Measurements from ENCODE around the gene AADACL4. TPM values are rescaled to one million over a fixed set of nuclear protein-coding genes. Genes with fewer than 3 reads are reported as not detected.

The AADACL4 gene
- total and polyA plus RNA-seq, 3 experiments from 2014 or later, result not detected

DNA sequence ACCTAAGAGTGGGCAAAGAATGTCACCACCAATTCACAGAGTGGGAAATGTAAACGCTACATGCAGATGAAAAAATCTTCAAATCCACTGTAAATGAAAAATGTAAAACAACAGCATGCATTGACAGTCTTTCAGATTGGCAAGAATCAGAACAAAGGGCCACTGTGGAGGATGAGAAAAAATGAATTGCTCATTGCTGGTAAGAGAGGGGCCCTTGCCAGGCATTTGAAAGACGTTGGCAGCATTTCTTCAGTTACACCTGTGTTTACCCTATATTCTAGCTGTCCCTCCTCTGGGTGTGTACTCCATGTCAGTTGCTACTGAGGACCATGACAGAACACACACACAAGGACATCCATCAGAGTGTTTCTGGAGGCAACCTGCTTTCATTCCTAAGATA, 46.3 kb downstream of the AADACL4 start:
- no peaks in the 10 kb centered on the region for H3K4me1 Mint-ChIP-seq
- H3K27ac ChIP-seq (ENCODE audit: low read depth, low read length), result no peak overlapping the region
- no peak for DNase-seq
- H3K4me3 ChIP-seq (ENCODE audit: low read length), result no peak overlapping the region
- no peaks in the 10 kb centered on the region for H3K4me1 ChIP-seq (ENCODE audit: insufficient read depth, low read length)
- no peaks in the 10 kb centered on the region for H3K9me3 ChIP-seq (ENCODE audit: low read length)
- POLR2A ChIA-PET, result no interaction called here
- H3K36me3 ChIP-seq (ENCODE audit: insufficient read depth, low read length), result no peaks in the 10 kb centered on the region
- H3K36me3 Mint-ChIP-seq, result no peaks in the 10 kb centered on the region
- CTCF ChIA-PET, result no interaction called here
- no peak overlapping the region for H3K4me3 Mint-ChIP-seq
- H3K27me3 Mint-ChIP-seq, result peaks cover 13 to 25% of the 10 kb centered on the region in 2 donors
- peaks cover 7% of the 10 kb centered on the region for H3K27me3 ChIP-seq (ENCODE audit: insufficient read depth, low read length, poor library complexity, severe bottlenecking)
- no peak overlapping the region for H3K27ac Mint-ChIP-seq
- H3K9me3 Mint-ChIP-seq, result no peaks in the 10 kb centered on the region

DNA sequence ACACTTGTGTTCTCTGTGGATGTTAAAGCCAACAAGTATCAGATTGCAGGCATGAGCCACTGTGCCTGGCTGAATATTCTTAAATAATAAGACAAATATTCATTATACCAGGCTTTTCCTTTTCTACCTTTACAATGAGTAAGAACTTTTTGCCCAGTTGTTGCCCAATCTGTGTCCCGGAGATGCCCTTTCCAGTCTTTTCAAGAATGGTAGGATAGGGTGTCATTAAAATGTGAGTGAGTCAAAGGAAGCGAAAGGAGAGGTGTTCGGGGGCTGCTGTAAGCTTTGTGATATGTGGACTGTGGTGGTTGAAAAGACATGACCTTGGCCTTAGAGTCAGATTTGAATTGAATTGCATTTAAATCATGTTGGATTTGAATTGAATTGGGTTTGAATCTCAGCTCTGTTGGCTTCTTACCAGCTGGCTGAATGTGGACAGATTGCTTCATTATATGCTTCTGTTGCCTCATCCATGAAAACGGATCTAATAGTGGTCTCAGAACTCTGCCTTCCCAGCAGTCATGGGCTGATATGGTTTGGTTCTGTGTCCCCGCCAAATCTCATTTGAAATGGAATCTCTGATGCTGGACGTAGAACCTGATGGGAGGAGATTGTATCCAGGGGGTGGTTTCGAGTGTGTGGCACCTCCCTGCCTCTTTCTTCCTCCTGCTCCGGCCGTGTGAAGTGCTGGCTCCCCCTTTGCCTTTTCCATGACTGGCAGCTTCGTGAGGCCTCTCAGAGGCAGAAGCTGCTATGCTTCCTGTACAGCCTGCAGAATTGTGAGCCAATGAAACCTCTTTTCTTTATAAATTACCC, 49.3 kb downstream of the AADACL4 start:
- H3K9me3 Mint-ChIP-seq, result no peaks in the 10 kb centered on the region
- no peaks in the 10 kb centered on the region for H3K36me3 Mint-ChIP-seq

DNA sequence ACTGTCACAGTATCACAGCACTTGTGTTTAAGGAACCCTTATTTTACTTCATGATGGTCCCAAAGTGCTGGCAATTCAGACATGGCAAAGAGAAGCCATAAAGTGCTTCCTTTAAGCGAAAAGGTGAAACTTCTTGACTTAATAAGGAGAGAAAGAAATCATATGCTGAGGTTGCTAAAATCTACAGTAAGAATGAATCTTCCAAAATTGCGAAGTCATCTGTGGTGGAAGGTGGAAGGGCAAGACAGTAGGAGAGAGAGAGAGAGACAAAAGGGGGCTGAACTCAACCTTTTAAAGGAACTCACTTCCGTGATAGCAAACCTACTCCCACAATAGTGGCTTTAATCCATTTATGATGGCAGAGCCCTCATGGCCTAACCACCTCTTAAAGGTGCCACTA, 52.8 kb downstream of the AADACL4 start:
- no peaks in the 10 kb centered on the region for H3K27me3 ChIP-seq (ENCODE audit: insufficient read depth, low read length, poor library complexity, severe bottlenecking)
- CTCF ChIA-PET, result no interaction called here
- H3K36me3 Mint-ChIP-seq, result peaks cover 0 to 6% (median 0%) of the 10 kb centered on the region in 3 donors
- H3K9me3 Mint-ChIP-seq, result peaks cover 2 to 6% (median 4%) of the 10 kb centered on the region in 5 donors
- no peak for DNase-seq
- no peak overlapping the region for H3K27ac ChIP-seq (ENCODE audit: low read depth, low read length)
- no peaks in the 10 kb centered on the region for H3K9me3 ChIP-seq (ENCODE audit: low read length)
- peaks cover 7 to 44% of the 10 kb centered on the region in 2 donors for H3K27me3 Mint-ChIP-seq
- H3K4me1 Mint-ChIP-seq, result no peaks in the 10 kb centered on the region
- H3K36me3 ChIP-seq (ENCODE audit: insufficient read depth, low read length), result no peaks in the 10 kb centered on the region
- H3K27ac Mint-ChIP-seq, result no peak overlapping the region
- no peak overlapping the region for H3K4me3 ChIP-seq (ENCODE audit: low read length)
- no peaks in the 10 kb centered on the region for H3K4me1 ChIP-seq (ENCODE audit: insufficient read depth, low read length)
- H3K4me3 Mint-ChIP-seq, result no peak overlapping the region
- POLR2A ChIA-PET, result no interaction called here

More for the DNA sequence above, 49.3 kb downstream of the AADACL4 start:
- H3K27ac ChIP-seq (ENCODE audit: low read depth, low read length), result no peak overlapping the region
- ChIA-PET CTCF (no interaction called here), POLR2A (no interaction called here)
- H3K27me3 Mint-ChIP-seq, result peaks cover 10 to 28% of the 10 kb centered on the region in 2 donors
- no peaks in the 10 kb centered on the region for H3K4me1 ChIP-seq (ENCODE audit: insufficient read depth, low read length)
- H3K4me3 ChIP-seq (ENCODE audit: low read length), result no peak overlapping the region
- DNase-seq, result no peak
- no peaks in the 10 kb centered on the region for H3K4me1 Mint-ChIP-seq
- H3K9me3 ChIP-seq (ENCODE audit: low read length), result no peaks in the 10 kb centered on the region
- H3K4me3 Mint-ChIP-seq, result no peak overlapping the region
- H3K27me3 ChIP-seq (ENCODE audit: insufficient read depth, low read length, poor library complexity, severe bottlenecking), result no peaks in the 10 kb centered on the region
- H3K27ac Mint-ChIP-seq, result no peak overlapping the region
- H3K36me3 ChIP-seq (ENCODE audit: insufficient read depth, low read length), result no peaks in the 10 kb centered on the region

DNA sequence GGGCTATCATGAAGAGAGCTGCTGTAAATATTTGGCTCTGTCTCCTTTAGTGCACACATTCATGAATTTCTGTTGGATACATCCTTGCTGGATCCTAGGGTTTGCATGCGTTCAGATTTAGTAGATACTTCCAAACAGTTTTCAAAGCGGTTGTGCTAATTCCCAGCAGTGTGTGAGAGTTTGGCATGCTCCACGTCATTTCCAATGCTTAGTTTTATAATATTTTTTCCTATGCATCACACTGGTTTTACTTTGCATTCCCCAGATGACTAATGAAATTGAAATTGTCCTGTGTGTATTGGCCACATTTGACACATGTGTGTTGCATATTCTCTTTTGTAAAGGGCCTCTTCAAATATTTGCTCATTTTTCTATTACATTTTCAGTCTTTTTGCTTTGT, 53.5 kb downstream of the AADACL4 start:
- Histone ChIP-seq H3K9me3 (ENCODE audit: low read length) (no peaks in the 10 kb centered on the region), H3K27ac (ENCODE audit: low read depth, low read length) (no peak overlapping the region), H3K36me3 (ENCODE audit: insufficient read depth, low read length) (no peaks in the 10 kb centered on the region), H3K27me3 (ENCODE audit: insufficient read depth, low read length, poor library complexity, severe bottlenecking) (no peaks in the 10 kb centered on the region), H3K4me1 (ENCODE audit: insufficient read depth, low read length) (no peaks in the 10 kb centered on the region), H3K4me3 (ENCODE audit: low read length) (no peak overlapping the region)
- CTCF ChIA-PET, result no interaction called here
- H3K27me3 Mint-ChIP-seq, result peaks cover 7 to 40% of the 10 kb centered on the region in 2 donors
- H3K4me3 Mint-ChIP-seq, result no peak overlapping the region
- peaks cover 0 to 6% (median 0%) of the 10 kb centered on the region in 3 donors for H3K36me3 Mint-ChIP-seq
- no peaks in the 10 kb centered on the region for H3K4me1 Mint-ChIP-seq
- no peak for DNase-seq
- peaks cover 2 to 6% (median 4%) of the 10 kb centered on the region in 5 donors for H3K9me3 Mint-ChIP-seq
- no peak overlapping the region for H3K27ac Mint-ChIP-seq
- POLR2A ChIA-PET, result no interaction called here

DNA sequence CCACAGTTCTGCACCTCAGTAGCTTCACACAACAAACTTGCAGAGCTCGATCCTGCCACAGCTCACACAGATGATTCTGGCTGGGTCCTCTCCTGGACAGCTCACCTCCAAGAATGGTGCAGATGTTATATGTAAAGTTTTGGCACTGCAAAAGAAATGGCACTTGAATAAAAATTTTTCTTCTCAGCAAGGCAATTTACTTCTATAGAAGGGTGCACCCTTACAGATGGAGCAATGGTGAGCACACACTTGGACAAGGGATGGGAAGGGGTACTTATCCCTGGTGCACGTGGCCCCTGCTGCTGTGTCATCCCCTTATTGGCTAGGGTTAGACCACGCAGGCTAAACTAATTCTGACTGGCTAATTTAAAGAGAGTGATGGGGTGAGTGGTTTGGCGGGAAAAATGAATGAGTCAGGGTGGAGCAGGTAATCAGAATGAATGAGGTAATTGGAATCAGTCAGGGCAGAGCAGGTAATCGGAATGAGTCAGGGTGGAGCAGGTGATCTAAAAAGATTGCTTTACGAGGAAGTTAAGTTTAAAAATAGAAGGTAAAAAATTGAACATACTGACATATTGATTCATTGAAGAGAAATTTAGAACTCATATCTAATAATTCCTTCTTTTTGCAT, 60.1 kb downstream of the AADACL4 start:
- Histone ChIP-seq H3K4me1 (ENCODE audit: insufficient read depth, low read length) (no peaks in the 10 kb centered on the region), H3K4me3 (ENCODE audit: low read length) (no peak overlapping the region), H3K27ac (ENCODE audit: low read depth, low read length) (no peak overlapping the region), H3K27me3 (ENCODE audit: insufficient read depth, low read length, poor library complexity, severe bottlenecking) (no peaks in the 10 kb centered on the region), H3K9me3 (ENCODE audit: low read length) (no peaks in the 10 kb centered on the region), H3K36me3 (ENCODE audit: insufficient read depth, low read length) (no peaks in the 10 kb centered on the region)
- Mint-ChIP-seq H3K4me1 (no peaks in the 10 kb centered on the region), H3K27me3 (peaks cover 14 to 48% of the 10 kb centered on the region in 2 donors), H3K36me3 (peaks cover 0 to 10% (median 0%) of the 10 kb centered on the region in 3 donors), H3K4me3 (no peak overlapping the region), H3K9me3 (peaks cover 23 to 28% (median 27%) of the 10 kb centered on the region in 5 donors), H3K27ac (no peak overlapping the region)
- ChIA-PET CTCF (no interaction called here), POLR2A (no interaction called here)
- no peak for DNase-seq

DNA sequence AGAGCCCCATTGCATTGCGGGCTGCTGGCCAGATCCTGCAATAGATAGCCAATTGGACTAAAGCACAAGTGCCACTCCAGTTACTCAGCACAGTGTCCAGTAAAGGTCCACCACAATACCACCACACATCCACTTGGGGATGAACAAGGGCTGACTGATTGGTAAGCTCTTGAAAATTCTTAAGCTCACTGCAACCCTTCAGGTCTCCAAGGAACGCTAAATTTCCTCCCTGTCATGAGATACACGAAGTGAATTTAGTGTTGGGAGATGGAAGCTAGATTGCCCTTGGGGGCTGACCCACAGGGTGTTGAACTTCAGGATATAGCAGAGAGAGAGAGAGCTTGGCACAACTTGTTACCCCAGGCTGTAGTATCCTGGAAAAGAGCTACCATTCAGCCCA, 62.2 kb downstream of the AADACL4 start:
- Histone ChIP-seq H3K27ac (ENCODE audit: low read depth, low read length) (no peak overlapping the region), H3K4me1 (ENCODE audit: insufficient read depth, low read length) (no peaks in the 10 kb centered on the region), H3K27me3 (ENCODE audit: insufficient read depth, low read length, poor library complexity, severe bottlenecking) (no peaks in the 10 kb centered on the region), H3K4me3 (ENCODE audit: low read length) (no peak overlapping the region), H3K36me3 (ENCODE audit: insufficient read depth, low read length) (no peaks in the 10 kb centered on the region), H3K9me3 (ENCODE audit: low read length) (no peaks in the 10 kb centered on the region)
- H3K9me3 Mint-ChIP-seq, result peaks cover 19 to 28% (median 24%) of the 10 kb centered on the region in 5 donors
- peaks cover 0 to 9% (median 0%) of the 10 kb centered on the region in 3 donors for H3K36me3 Mint-ChIP-seq
- H3K4me3 Mint-ChIP-seq, result no peak overlapping the region
- H3K27me3 Mint-ChIP-seq, result peaks cover 12 to 35% of the 10 kb centered on the region in 2 donors
- POLR2A ChIA-PET, result no interaction called here
- H3K4me1 Mint-ChIP-seq, result no peaks in the 10 kb centered on the region
- no peak for DNase-seq
- CTCF ChIA-PET, result no interaction called here
- H3K27ac Mint-ChIP-seq, result no peak overlapping the region

DNA sequence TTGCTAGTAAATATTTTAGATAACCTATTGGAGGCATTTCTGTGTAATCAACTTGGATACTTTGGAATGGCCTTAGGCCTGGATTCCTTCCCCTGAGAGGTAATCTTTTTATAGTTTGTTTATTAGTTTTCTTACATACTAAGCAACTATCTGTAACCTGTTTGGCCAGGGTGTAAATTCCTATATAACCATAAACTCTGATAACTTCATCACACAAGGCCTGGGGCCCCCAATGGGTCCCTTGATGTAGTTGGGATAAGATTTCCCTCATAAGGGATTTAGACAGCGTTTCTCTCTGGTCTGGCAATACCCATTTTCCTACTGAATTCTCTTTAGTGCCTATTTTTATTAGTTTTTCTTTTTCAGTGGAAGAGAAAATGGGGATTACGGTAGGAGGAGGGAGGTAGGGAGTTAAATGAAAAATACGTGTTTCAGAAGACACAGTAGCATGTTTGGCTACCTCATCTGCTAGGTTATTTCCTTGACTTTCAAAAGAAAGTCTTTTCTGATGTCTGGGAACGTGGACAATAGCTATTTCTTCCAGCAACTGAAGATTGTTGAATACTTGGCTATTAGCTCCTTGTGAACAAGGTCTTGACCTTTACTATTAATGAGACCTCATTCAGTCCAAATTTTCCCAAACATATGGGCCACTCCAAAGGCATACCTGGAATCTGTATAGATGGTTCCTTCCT, 64.7 kb downstream of the AADACL4 start:
- Mint-ChIP-seq H3K9me3 (peaks cover 8 to 16% (median 14%) of the 10 kb centered on the region in 5 donors), H3K4me3 (no peak overlapping the region), H3K36me3 (no peaks in the 10 kb centered on the region), H3K27ac (no peak overlapping the region), H3K4me1 (no peaks in the 10 kb centered on the region), H3K27me3 (peaks cover 15 to 49% of the 10 kb centered on the region in 2 donors)
- H3K4me1 ChIP-seq (ENCODE audit: insufficient read depth, low read length), result no peaks in the 10 kb centered on the region
- ChIA-PET CTCF (no interaction called here), POLR2A (no interaction called here)
- no peaks in the 10 kb centered on the region for H3K36me3 ChIP-seq (ENCODE audit: insufficient read depth, low read length)
- H3K4me3 ChIP-seq (ENCODE audit: low read length), result no peak overlapping the region
- H3K9me3 ChIP-seq (ENCODE audit: low read length), result no peaks in the 10 kb centered on the region
- no peaks in the 10 kb centered on the region for H3K27me3 ChIP-seq (ENCODE audit: insufficient read depth, low read length, poor library complexity, severe bottlenecking)
- H3K27ac ChIP-seq (ENCODE audit: low read depth, low read length), result no peak overlapping the region
- no peak for DNase-seq

DNA sequence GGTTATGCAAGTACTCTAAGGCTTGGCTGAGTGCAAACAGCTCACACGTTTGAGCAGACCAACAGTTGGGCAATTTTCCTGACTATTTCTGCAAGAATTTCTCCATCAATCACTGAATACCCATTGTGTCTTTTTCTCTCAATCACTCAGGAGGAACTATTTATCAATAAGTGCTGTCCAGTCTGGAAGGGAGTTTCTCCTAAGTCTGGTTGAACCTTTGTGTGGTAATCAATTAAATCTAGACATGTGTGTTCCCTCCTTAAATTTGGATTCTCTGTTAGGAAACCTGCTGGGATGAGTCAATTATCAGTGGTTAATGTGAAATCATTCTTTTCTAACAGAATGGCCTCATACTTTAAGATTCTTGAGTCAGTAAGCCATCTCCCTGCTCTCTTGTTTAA, 65.2 kb downstream of the AADACL4 start:
- H3K27me3 ChIP-seq (ENCODE audit: insufficient read depth, low read length, poor library complexity, severe bottlenecking), result no peaks in the 10 kb centered on the region
- no peaks in the 10 kb centered on the region for H3K36me3 ChIP-seq (ENCODE audit: insufficient read depth, low read length)
- Mint-ChIP-seq H3K27ac (no peak overlapping the region), H3K4me1 (no peaks in the 10 kb centered on the region), H3K36me3 (no peaks in the 10 kb centered on the region), H3K27me3 (peaks cover 11 to 54% of the 10 kb centered on the region in 2 donors), H3K9me3 (peaks cover 4 to 11% (median 10%) of the 10 kb centered on the region in 5 donors), H3K4me3 (no peak overlapping the region)
- H3K27ac ChIP-seq (ENCODE audit: low read depth, low read length), result no peak overlapping the region
- no peaks in the 10 kb centered on the region for H3K9me3 ChIP-seq (ENCODE audit: low read length)
- ChIA-PET CTCF (no interaction called here), POLR2A (no interaction called here)
- H3K4me1 ChIP-seq (ENCODE audit: insufficient read depth, low read length), result no peaks in the 10 kb centered on the region
- DNase-seq, result no peak
- no peak overlapping the region for H3K4me3 ChIP-seq (ENCODE audit: low read length)

All from CD8-positive, alpha-beta memory T cell (primary cell).